Measurements from ENCODE around the gene LCLAT1.

Gene LCLAT1

DNA sequence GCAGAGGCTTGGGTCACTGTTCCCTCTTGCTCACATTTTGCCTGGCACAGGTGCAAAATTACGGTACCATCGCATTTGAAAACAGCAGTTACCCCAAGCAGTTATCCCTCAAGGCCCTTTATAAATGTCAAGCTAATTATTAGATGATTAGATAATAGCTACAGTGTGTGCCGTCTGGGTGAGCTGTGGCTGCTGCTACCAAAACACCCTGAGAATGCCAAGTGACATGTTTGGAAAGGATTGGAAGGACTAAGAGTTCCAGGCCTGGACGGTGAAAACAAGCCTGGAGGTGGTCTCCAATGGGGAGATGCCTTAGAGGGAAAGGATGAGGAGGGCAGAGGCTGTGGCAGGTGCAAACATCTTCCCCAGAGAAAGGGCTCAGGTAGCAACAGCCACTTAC lies 239.6 kb downstream of the LCLAT1 start:
- Mint-ChIP-seq H3K4me1 (ENCODE audit: low read depth) (no peaks in the 10 kb centered on the region), H3K27ac (no peak overlapping the region), H3K9me3 (ENCODE audit: low read depth) (no peaks in the 10 kb centered on the region), H3K36me3 (no peaks in the 10 kb centered on the region), H3K27me3 (no peaks in the 10 kb centered on the region), H3K4me3 (no peak overlapping the region)

DNA sequence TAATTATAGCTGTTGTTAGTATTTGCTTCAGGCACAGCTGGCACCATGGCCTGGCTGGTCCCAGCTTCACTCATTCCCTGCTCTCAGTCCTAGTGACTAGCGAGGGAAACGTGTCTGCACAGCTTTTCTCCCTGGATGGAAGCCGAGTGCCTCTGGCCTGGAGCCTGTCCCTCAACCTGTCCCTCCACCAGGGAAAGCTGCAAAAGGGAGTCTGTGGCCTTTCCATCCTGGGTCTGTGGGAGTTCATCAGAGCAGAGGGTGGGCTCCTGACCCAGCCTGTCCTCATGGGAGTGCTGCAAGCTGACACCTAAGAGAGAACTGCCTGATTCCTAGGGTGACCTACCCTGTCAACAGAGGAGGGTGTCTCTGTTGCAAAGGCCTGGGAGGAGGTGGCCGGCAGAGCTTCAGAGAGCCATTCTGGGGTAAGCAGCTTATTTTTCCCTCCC lies 241.9 kb downstream of the LCLAT1 start:
- Mint-ChIP-seq H3K4me1 (ENCODE audit: low read depth) (no peaks in the 10 kb centered on the region), H3K27ac (no peak overlapping the region), H3K9me3 (ENCODE audit: low read depth) (no peaks in the 10 kb centered on the region), H3K36me3 (no peaks in the 10 kb centered on the region), H3K4me3 (no peak overlapping the region), H3K27me3 (no peaks in the 10 kb centered on the region)

DNA sequence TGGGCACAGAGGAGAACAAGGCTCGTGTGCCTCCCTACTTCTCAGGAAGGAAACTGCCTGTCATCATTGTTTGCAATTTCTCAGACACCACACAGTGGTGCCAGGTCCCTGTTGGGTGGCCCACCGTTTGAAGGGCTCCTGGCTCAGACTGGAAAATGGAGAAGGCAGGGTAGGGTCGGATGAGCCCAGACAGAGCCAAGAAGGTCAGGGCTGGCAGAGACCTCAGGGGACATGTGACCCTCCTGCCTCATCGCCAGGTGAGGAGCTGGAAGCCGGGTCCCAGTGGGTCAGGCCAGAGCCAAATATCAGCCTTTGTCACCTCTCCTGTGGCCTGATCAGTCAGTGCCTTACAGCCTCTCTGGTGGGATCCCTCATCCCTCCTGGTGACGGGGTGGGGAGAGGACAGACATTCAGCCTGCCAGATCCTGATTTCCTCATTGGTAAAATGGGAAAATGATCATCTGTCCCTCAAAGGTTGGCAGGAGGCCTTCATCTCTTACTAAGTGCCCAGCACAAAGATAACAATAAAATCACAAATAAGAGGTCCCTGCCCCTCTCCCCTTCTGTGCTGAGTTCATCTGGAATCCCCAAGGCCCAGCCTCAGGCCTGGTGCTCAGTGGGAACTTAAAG lies 242.6 kb downstream of the LCLAT1 start:
- Mint-ChIP-seq H3K27me3 (no peaks in the 10 kb centered on the region), H3K9me3 (ENCODE audit: low read depth) (no peaks in the 10 kb centered on the region), H3K4me3 (no peak overlapping the region), H3K27ac (no peak overlapping the region), H3K36me3 (no peaks in the 10 kb centered on the region), H3K4me1 (ENCODE audit: low read depth) (no peaks in the 10 kb centered on the region)

DNA sequence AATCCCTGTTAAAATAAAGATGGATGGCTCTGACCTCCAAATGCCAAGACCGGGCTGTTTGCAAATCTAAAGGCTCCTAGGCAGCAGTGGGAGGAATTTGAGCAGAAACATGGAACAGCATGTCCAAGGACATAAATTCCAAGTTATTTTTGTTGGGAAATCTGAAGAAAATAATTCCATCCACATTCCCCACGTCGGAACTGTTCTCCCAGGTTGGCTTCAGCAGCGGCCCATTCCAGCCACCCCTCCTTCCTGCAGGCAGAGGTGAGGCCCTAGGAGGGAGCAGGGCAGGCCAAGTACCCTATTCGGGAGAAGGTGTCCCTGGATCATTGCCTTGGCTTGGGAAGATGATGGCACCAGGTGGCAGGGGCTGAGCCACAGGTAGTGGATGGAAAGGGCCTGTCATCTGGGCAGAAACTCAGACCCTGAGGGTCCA lies 243.1 kb downstream of the LCLAT1 start:
- H3K36me3 Mint-ChIP-seq, result no peaks in the 10 kb centered on the region
- no peak overlapping the region for H3K4me3 Mint-ChIP-seq
- H3K27me3 Mint-ChIP-seq, result no peaks in the 10 kb centered on the region
- H3K4me1 Mint-ChIP-seq (ENCODE audit: low read depth), result no peaks in the 10 kb centered on the region
- H3K9me3 Mint-ChIP-seq (ENCODE audit: low read depth), result no peaks in the 10 kb centered on the region
- H3K27ac Mint-ChIP-seq, result no peak overlapping the region

DNA sequence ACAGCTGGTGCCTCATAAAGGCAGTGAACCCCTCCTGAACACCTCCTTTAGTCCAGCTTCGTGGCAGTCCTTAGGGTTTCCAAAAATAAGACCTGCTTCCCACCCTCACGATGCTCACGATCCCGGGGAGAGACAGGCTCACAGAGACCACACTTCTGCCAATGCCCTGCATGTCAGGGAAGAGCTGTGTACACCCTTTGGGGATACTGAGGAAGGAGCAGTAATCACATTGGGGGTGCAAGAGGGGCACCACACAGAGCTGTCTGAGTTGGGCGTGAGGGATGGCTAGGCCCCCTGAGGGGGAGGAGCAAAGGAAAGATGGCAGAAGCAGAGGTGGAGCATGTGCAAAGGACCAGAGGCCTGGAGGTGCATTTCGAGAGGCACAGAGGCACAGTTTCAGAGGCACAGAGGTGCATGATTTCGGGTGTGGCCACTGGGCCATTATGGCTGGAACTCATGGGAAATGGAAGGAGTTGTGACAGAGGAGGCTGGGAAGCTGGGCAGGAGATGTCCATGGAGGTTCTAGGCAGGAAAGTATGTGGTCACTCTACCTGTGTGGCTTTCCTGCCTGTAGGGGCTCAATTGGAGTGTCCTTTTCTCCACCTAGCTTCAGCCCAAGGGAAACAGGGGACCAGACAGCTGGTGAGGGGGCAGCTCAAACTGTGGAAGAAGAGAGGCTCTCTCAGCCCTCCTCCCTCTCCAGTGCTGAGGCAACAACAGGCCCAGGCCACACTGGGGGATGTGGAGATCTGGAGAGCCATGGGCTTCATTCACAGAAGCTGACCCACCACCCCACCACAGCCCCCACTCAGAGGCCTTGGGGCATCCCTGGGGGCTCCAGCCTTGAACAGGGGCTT lies 244.3 kb downstream of the LCLAT1 start:
- no peak overlapping the region for H3K27ac Mint-ChIP-seq
- no peaks in the 10 kb centered on the region for H3K4me1 Mint-ChIP-seq (ENCODE audit: low read depth)
- no peaks in the 10 kb centered on the region for H3K27me3 Mint-ChIP-seq
- H3K36me3 Mint-ChIP-seq, result no peaks in the 10 kb centered on the region
- H3K9me3 Mint-ChIP-seq (ENCODE audit: low read depth), result no peaks in the 10 kb centered on the region
- no peak overlapping the region for H3K4me3 Mint-ChIP-seq

DNA sequence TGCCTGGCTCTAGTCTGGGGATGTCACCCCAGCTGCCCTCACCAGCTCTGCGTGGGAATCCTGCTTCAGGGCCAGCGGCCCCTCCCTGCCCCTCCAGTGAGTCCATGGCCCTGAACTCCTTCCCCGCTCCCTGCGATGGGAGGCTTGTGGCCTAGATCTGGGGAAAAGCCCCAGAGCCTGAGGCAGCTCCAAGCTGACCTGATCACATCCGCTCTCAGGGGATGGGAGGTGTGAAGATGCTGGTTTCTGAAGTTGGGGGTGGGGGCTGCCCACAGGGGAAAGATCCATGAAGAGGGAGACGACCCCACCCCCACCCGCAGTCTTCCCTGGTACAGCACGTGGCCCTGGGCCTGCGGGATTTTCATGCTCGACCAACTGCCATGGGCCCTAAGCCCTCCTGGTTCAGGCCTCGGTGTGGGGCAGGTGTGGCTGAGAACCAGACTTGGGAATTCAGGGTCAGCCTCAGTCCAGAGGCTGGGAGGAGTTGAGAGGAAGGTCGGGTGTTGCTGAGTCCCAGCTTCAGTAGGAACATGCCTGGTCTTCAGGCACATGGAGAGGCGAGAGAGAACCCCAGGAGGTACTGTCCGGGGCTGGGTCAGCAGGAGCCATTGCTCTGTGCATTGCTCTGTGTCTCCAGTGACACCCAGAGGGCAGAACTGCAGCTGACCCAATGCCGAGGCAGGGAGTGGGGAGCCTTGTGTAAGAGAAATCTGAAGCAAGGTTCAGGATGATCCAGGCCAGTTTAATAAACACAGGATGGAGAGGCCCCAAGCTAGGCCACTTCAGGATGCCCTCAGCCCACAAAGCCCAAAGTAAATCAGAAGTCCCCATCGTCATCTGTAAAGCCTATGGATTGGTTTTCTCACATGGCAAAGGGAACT lies 245.1 kb downstream of the LCLAT1 start:
- H3K27ac Mint-ChIP-seq, result no peak overlapping the region
- H3K9me3 Mint-ChIP-seq (ENCODE audit: low read depth), result no peaks in the 10 kb centered on the region
- no peaks in the 10 kb centered on the region for H3K27me3 Mint-ChIP-seq
- H3K4me3 Mint-ChIP-seq, result no peak overlapping the region
- H3K4me1 Mint-ChIP-seq (ENCODE audit: low read depth), result no peaks in the 10 kb centered on the region
- H3K36me3 Mint-ChIP-seq, result no peaks in the 10 kb centered on the region

DNA sequence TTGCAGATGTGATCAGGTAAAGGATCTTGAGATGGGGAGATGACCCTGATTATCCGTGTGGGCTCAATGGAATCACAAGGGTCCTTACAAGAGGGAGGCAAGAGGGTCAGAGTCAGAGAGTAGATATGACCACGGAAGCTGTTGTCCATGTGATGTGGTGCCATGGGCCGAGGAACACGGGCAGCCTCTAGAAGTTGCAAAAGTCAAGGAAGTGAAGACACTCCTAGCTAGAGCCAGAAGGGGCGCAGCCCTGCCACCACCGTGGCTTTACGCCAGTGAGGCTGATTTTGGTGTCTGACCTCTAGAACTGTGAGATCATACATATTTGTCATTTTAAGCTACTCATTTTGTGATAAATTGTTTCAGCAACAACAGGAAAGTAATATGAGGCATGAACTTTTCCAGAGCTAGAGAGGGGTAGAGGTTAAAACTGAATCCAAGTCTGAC lies 245.8 kb downstream of the LCLAT1 start:
- Mint-ChIP-seq H3K36me3 (no peaks in the 10 kb centered on the region), H3K27ac (no peak overlapping the region), H3K4me3 (no peak overlapping the region), H3K27me3 (no peaks in the 10 kb centered on the region), H3K4me1 (ENCODE audit: low read depth) (no peaks in the 10 kb centered on the region), H3K9me3 (ENCODE audit: low read depth) (peaks cover 3% of the 10 kb centered on the region)

Measured in activated naive CD8-positive, alpha-beta T cell (primary cell).